Neural progenitor cell (in vitro differentiated cells): ENCODE measurements around the gene APOC3.

ENCODE experiments used
- EZH2 ChIP-seq: fragments of 200-600 bp; sonication (generic); IDR thresholded peaks from 2 replicates; pipeline ENCODE4 v1.6.1; 2017; ENCODE audit warnings: antibody characterized with exemption, mild to moderate bottlenecking, moderate library complexity
- EZH2phosphoT487 ChIP-seq: fragments of 200-600 bp; sonication (generic); IDR thresholded peaks from 2 replicates; pipeline ENCODE4 v1.6.1; 2017; ENCODE audit warnings: antibody characterized with exemption
- TF ChIP-seq, protein P1 (sequence below): fragments of 200-600 bp; sonication (generic); IDR thresholded peaks from 2 replicates; pipeline ENCODE4 v1.5.1; 2017; ENCODE audit warnings: antibody characterized with exemption, mild to moderate bottlenecking

DNA sequence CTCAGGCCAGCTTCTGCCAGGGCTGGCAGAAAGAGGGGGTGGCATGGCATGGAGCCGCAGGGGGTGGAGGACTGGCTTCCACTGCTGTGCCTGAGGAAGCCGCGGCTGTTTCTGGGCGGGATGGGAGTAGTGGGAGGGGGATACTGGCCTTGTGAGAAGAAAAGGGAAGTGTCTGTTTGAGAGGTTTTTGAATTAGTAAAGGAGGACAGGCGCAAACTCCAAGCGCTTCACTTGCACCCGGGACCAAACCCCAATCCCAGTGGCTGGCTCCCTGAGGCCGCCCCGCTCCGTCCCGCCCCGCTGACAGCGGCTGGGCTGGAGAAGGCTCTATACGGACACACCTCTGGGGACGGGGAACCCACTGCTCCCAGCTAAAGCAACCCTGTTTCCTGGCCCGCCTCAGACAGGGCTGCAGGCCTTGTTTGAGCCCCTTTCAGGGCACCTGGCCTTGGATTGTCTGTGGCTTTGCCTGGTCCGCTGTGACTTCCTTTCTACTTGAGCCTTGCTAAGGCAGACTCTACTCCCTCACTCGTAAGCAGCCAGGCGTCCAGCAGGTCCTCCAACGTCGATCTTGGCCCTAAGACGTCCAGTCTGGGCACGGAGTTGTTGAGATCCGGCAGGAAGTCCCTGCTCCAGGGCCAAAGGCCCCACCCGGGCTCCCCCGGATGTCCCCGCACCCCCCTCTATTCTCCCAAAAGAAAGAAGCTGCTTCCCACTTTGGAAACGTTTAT is 5.5 kb downstream of the APOC3 start:
- TF ChIP-seq EZH2 = no peak
- TF ChIP-seq, protein P1, sequence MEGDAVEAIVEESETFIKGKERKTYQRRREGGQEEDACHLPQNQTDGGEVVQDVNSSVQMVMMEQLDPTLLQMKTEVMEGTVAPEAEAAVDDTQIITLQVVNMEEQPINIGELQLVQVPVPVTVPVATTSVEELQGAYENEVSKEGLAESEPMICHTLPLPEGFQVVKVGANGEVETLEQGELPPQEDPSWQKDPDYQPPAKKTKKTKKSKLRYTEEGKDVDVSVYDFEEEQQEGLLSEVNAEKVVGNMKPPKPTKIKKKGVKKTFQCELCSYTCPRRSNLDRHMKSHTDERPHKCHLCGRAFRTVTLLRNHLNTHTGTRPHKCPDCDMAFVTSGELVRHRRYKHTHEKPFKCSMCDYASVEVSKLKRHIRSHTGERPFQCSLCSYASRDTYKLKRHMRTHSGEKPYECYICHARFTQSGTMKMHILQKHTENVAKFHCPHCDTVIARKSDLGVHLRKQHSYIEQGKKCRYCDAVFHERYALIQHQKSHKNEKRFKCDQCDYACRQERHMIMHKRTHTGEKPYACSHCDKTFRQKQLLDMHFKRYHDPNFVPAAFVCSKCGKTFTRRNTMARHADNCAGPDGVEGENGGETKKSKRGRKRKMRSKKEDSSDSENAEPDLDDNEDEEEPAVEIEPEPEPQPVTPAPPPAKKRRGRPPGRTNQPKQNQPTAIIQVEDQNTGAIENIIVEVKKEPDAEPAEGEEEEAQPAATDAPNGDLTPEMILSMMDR = no peak
- no peak for TF ChIP-seq EZH2phosphoT487
